IPS DF 4.7 (cell line): ENCODE results near the gene RHEBL1.
"Not testable (repeated sequence)": the region's sequence is repeated elsewhere in the genome, so short reads cannot be mapped to it uniquely, and the experiment has no call there.

ENCODE experiments used
- DNase-seq: peaks from one replicate; pipeline ENCODE4 v3.0.0-alpha.2; 2013; ENCODE audit warnings: low spot score; ENCODE audit errors: extremely low read depth

RHEBL1 gene

GRCh38 chr12:49089821-49090773, 20.3 kb upstream of the RHEBL1 start:
- DNase-seq, result no peak

- no peak for DNase-seq
These were observed 19.2 kb upstream of the RHEBL1 start for GRCh38 chr12:49088932-49089330.

GRCh38 chr12:49088150-49088931, 18.6 kb upstream of the RHEBL1 start:
- no peak for DNase-seq

GRCh38 chr12:49086116-49086515, 16.3 kb upstream of the RHEBL1 start:
- DNase-seq, result no peak

- DNase-seq, result no peak
These were observed 14.7 kb upstream of the RHEBL1 start for GRCh38 chr12:49084438-49084837.

GRCh38 chr12:49079793-49080192, 10.0 kb upstream of the RHEBL1 start:
- DNase-seq, result no peak

GRCh38 chr12:49070971-49071370, 1.2 kb upstream of the RHEBL1 start:
- DNase-seq, result no peak

GRCh38 chr12:49068879-49069506, 786 bp downstream of the RHEBL1 start:
- no peak for DNase-seq

GRCh38 chr12:49066120-49066519, 3.7 kb downstream of the RHEBL1 start:
- DNase-seq, result no peak

- DNase-seq, result no peak
These were observed 5.0 kb downstream of the RHEBL1 start for GRCh38 chr12:49064767-49065152.

- not testable (repeated sequence) for DNase-seq
These were observed 7.9 kb downstream of the RHEBL1 start for GRCh38 chr12:49061916-49062315.

- DNase-seq, result no peak
These were observed 8.6 kb downstream of the RHEBL1 start for GRCh38 chr12:49061157-49061650.

GRCh38 chr12:49060237-49061156, 9.3 kb downstream of the RHEBL1 start, which contains the start of gene KMT2D:
Gene KMT2D (minus strand): TSS chr12:49060794. CDS start chr12:49055324, 5,470 bp downstream.
- DNase-seq, result peak; percentile 92

- no peak for DNase-seq
These were observed 10.2 kb downstream of the RHEBL1 start for GRCh38 chr12:49059299-49060171.

GRCh38 chr12:49059045-49059298, 10.8 kb downstream of the RHEBL1 start:
- DNase-seq, result no peak

- DNase-seq, result no peak
These were observed 11.3 kb downstream of the RHEBL1 start for GRCh38 chr12:49058366-49059044.

GRCh38 chr12:49057888-49058287, 11.9 kb downstream of the RHEBL1 start:
- DNase-seq, result no peak

GRCh38 chr12:49055978-49056754, 13.6 kb downstream of the RHEBL1 start:
- peak; percentile 36 for DNase-seq
